DND-41 (cell line): ENCODE data around the gene LAPTM5.

ENCODE experiments used
- ATAC-seq: fragments of 200-7000 bp; cut with Tn5 transposase; 3 replicates; pipeline ENCODE4 v1.9.1; 2021; ENCODE audit warnings: low read depth; ENCODE audit not compliant: insufficient read depth
- DNase-seq: peaks from one replicate; pipeline ENCODE4 v3.0.0-alpha.2; 2020
- H2AFZ ChIP-seq: 2 replicates; pipeline ENCODE4 v1.6.0; 2012; ENCODE audit warnings: low read depth, low read length
- H3K27ac ChIP-seq: 2 replicates; pipeline ENCODE4 v1.5.1; 2012; ENCODE audit warnings: low read length, inconsistent platforms
- H3K27me3 ChIP-seq: fragments of 200-600 bp; sonication (generic); 2 replicates; pipeline ENCODE4 v1.6.0; 2012; ENCODE audit warnings: low read length, mild to moderate bottlenecking, inconsistent platforms; ENCODE audit not compliant: insufficient read depth, poor library complexity
- H3K36me3 ChIP-seq: 2 replicates; pipeline ENCODE4 v1.5.1; 2012; ENCODE audit warnings: low read length, inconsistent platforms; ENCODE audit not compliant: insufficient read depth
- H3K4me1 ChIP-seq: 2 replicates; pipeline ENCODE4 v1.5.1; 2012; ENCODE audit warnings: mild to moderate bottlenecking, low read length; ENCODE audit not compliant: insufficient read depth
- H3K4me2 ChIP-seq: 2 replicates; pipeline ENCODE4 v1.6.0; 2012; ENCODE audit warnings: mild to moderate bottlenecking, moderate library complexity, low read length, inconsistent platforms; ENCODE audit not compliant: insufficient read depth
- H3K4me3 ChIP-seq, 2 experiments: fragments of 200-600 bp in 1 of 2; shearing (Covaris generic) in 1 of 2; 2 replicates each; pipeline ENCODE4 v1.5.1; 2012 to 2016; ENCODE audit warnings: inconsistent platforms in 2 of 2, low read length in 2 of 2, mild to moderate bottlenecking in 2 of 2, low read depth in 1 of 2, moderate library complexity in 1 of 2
- H3K79me2 ChIP-seq: 2 replicates; pipeline ENCODE4 v1.6.0; 2012; ENCODE audit warnings: low read length, inconsistent platforms; ENCODE audit not compliant: insufficient read depth
- H3K9ac ChIP-seq: 2 replicates; pipeline ENCODE4 v1.6.0; 2012; ENCODE audit warnings: low read depth, mild to moderate bottlenecking, inconsistent platforms, low read length, moderate library complexity
- H3K9me3 ChIP-seq: 2 replicates; pipeline ENCODE4 v1.5.1; 2012; ENCODE audit warnings: low read length, moderate library complexity, mild to moderate bottlenecking, inconsistent platforms; ENCODE audit not compliant: insufficient read depth, severe bottlenecking
- H4K20me1 ChIP-seq: 2 replicates; pipeline ENCODE4 v1.6.0; 2012; ENCODE audit warnings: low read length; ENCODE audit not compliant: insufficient read depth
- CTCF ChIP-seq: IDR thresholded peaks from 2 replicates; pipeline ENCODE4 v1.5.1; 2012; ENCODE audit warnings: borderline replicate concordance, low read length, moderate library complexity, mild to moderate bottlenecking; ENCODE audit not compliant: poor library complexity, severe bottlenecking; ENCODE audit errors: extremely low read depth
- EZH2 ChIP-seq: IDR thresholded peaks from 3 replicates; pipeline ENCODE4 v1.6.1; 2012; ENCODE audit warnings: borderline replicate concordance, low read depth, mild to moderate bottlenecking, moderate library complexity, low read length, inconsistent platforms; ENCODE audit not compliant: severe bottlenecking

The LAPTM5 gene

GRCh38 chr1:30733493-30733892, 24.1 kb downstream of the LAPTM5 start:
- Histone ChIP-seq H3K4me3 (no peak overlapping the region), H4K20me1 (no peaks in the 10 kb centered on the region), H3K9ac (no peak overlapping the region), H3K4me1 (no peaks in the 10 kb centered on the region), H3K79me2 (no peaks in the 10 kb centered on the region), H3K36me3 (peaks cover 18% of the 10 kb centered on the region), H3K4me2 (no peak overlapping the region), H3K9me3 (no peaks in the 10 kb centered on the region), H2AFZ (no peak overlapping the region), H3K27ac (no peak overlapping the region), H3K27me3 (no peaks in the 10 kb centered on the region)
- ATAC-seq (no peak), DNase-seq (no peak)
- no peak for TF ChIP-seq CTCF
- TF ChIP-seq EZH2: no peak

GRCh38 chr1:30732277-30732996, 25.1 kb downstream of the LAPTM5 start:
- DNase-seq (no peak), ATAC-seq (no peak)
- Histone ChIP-seq H3K4me2 (no peak overlapping the region), H4K20me1 (no peaks in the 10 kb centered on the region), H3K36me3 (peaks cover 8% of the 10 kb centered on the region; the same call in 1 of the 2 replicates), H3K4me1 (no peaks in the 10 kb centered on the region), H3K9me3 (no peaks in the 10 kb centered on the region), H3K27ac (no peak overlapping the region), H3K9ac (no peak overlapping the region), H2AFZ (no peak overlapping the region), H3K27me3 (no peaks in the 10 kb centered on the region), H3K4me3 (no peak overlapping the region), H3K79me2 (no peaks in the 10 kb centered on the region)
- TF ChIP-seq CTCF (no peak), EZH2 (no peak)

GRCh38 chr1:30731806-30732276, 25.7 kb downstream of the LAPTM5 start:
- Histone ChIP-seq H4K20me1 (no peaks in the 10 kb centered on the region), H3K9ac (no peak overlapping the region), H2AFZ (no peak overlapping the region), H3K79me2 (no peaks in the 10 kb centered on the region), H3K9me3 (no peaks in the 10 kb centered on the region), H3K27ac (no peak overlapping the region), H3K4me1 (no peaks in the 10 kb centered on the region), H3K4me2 (no peak overlapping the region), H3K4me3 (no peak overlapping the region), H3K27me3 (no peaks in the 10 kb centered on the region), H3K36me3 (peaks cover 4% of the 10 kb centered on the region; the same call in 1 of the 2 replicates)
- TF ChIP-seq EZH2 (no peak), CTCF (no peak)
- DNase-seq: no peak
- ATAC-seq: no peak
